GM21423 (cell line): ENCODE data around the gene TK1.
"Not testable (repeated sequence)": the region's sequence is repeated elsewhere in the genome, so short reads cannot be mapped to it uniquely, and the experiment has no call there.

Source experiments
- ATAC-seq: cut with Tn5 transposase; IDR thresholded peaks from one replicate; pipeline ENCODE4 v1.9.1; 2021; ENCODE audit warnings: mild to moderate bottlenecking, moderate library complexity; ENCODE audit not compliant: unreplicated experiment

TK1 gene

GRCh38 chr17:78186692-78187595, at the start of gene TK1, which contains the start of gene AFMID:
TSS of gene TK1 (minus strand) at chr17:78187052. CDS start at chr17:78186994, 58 bp downstream.
TSS of gene AFMID (plus strand) at chr17:78187362. CDS start at chr17:78187371, 9 bp downstream.
- peak; percentile 95 for ATAC-seq

GRCh38 chr17:78235885-78236284, 49.0 kb upstream of the TK1 start:
- ATAC-seq = no peak

- ATAC-seq = not testable (repeated sequence)
These were observed 48.2 kb upstream of the TK1 start for GRCh38 chr17:78235022-78235421.

- ATAC-seq = no peak
These were observed 47.5 kb upstream of the TK1 start for GRCh38 chr17:78234261-78234865.

GRCh38 chr17:78233678-78234077, 46.8 kb upstream of the TK1 start:
- no peak for ATAC-seq

- no peak for ATAC-seq
These were observed 46.0 kb upstream of the TK1 start for GRCh38 chr17:78232859-78233173.

GRCh38 chr17:78231991-78232858, 45.4 kb upstream of the TK1 start:
- no peak for ATAC-seq

GRCh38 chr17:78230996-78231935, 44.4 kb upstream of the TK1 start, which contains the start of gene TMEM235:
TSS of gene TMEM235 (plus strand) at chr17:78231631. CDS start at chr17:78232024, 393 bp downstream.
- ATAC-seq = no peak

- ATAC-seq = no peak
These were observed 43.6 kb upstream of the TK1 start for GRCh38 chr17:78230252-78230962.

GRCh38 chr17:78228176-78228575, 41.3 kb upstream of the TK1 start:
- ATAC-seq = no peak

GRCh38 chr17:78227455-78227916, 40.6 kb upstream of the TK1 start:
- no peak for ATAC-seq

- no peak for ATAC-seq
These were observed 40.1 kb upstream of the TK1 start for GRCh38 chr17:78226759-78227454.

GRCh38 chr17:78226055-78226758, 39.4 kb upstream of the TK1 start:
- ATAC-seq = no peak

- no peak for ATAC-seq
These were observed 38.4 kb upstream of the TK1 start for GRCh38 chr17:78225088-78225865.

GRCh38 chr17:78224231-78225087, 37.6 kb upstream of the TK1 start:
- ATAC-seq = no peak

- no peak for ATAC-seq
These were observed 36.9 kb upstream of the TK1 start for GRCh38 chr17:78223765-78224164.
